Muscle of arm (tissue), 12 donors: ENCODE results near the gene PCDH15. TPM values are rescaled to one million over a fixed set of nuclear protein-coding genes. Genes with fewer than 3 reads are reported as not detected.
"Not testable (repeated sequence)": the region's sequence is repeated elsewhere in the genome, so short reads cannot be mapped to it uniquely, and the experiment has no call there.

ENCODE experiments used
- DNase-seq: peaks from one replicate; pipeline ENCODE4 v3.0.0-alpha.2; 2013
- polyA plus RNA-seq, 12 donors: library from polyadenylated mRNA; unstranded; fragments of 120-200 nt; gene quantifications; one replicate each; pipeline ENCODE4 v1.2.1, GENCODE V29; 2013; ENCODE audit not compliant: insufficient read length in 12 of 12

PCDH15 gene
- polyA plus RNA-seq, 12 donors = 0.10 to 1.5 (median 0.37) TPM; not detected in 2

GRCh38 chr10:54559498-54559897 is 241.5 kb downstream of the PCDH15 start:
- no peak for DNase-seq

- DNase-seq = no peak
Observed at GRCh38 chr10:54554028-54554427, 247.0 kb downstream of the PCDH15 start.

GRCh38 chr10:54550016-54550415 is 251.0 kb downstream of the PCDH15 start:
- DNase-seq = no peak

- DNase-seq = no peak
Observed at GRCh38 chr10:54531296-54531695, 269.7 kb downstream of the PCDH15 start.

- DNase-seq = no peak
Observed at GRCh38 chr10:54530299-54530698, 270.7 kb downstream of the PCDH15 start.

- no peak for DNase-seq
Observed at GRCh38 chr10:54525816-54526215, 275.2 kb downstream of the PCDH15 start.

GRCh38 chr10:54515244-54515643 is 285.8 kb downstream of the PCDH15 start:
- DNase-seq = not testable (repeated sequence)

- no peak for DNase-seq
Observed at GRCh38 chr10:54503863-54504262, 297.2 kb downstream of the PCDH15 start.

GRCh38 chr10:54501929-54502328 is 299.1 kb downstream of the PCDH15 start:
- DNase-seq = no peak

GRCh38 chr10:54496852-54497251 is 304.2 kb downstream of the PCDH15 start:
- no peak for DNase-seq

- DNase-seq = no peak
Observed at GRCh38 chr10:54487743-54488142, 313.3 kb downstream of the PCDH15 start.

- DNase-seq = no peak
Observed at GRCh38 chr10:54485971-54486370, 315.1 kb downstream of the PCDH15 start.

- DNase-seq = no peak
Observed at GRCh38 chr10:54484186-54484585, 316.8 kb downstream of the PCDH15 start.

GRCh38 chr10:54478601-54479000 is 322.4 kb downstream of the PCDH15 start:
- peak; percentile 1 for DNase-seq

- DNase-seq = no peak
Observed at GRCh38 chr10:54477738-54478137, 323.3 kb downstream of the PCDH15 start.

GRCh38 chr10:54470324-54470631 is 330.8 kb downstream of the PCDH15 start:
- DNase-seq = no peak

GRCh38 chr10:54469587-54470323 is 331.3 kb downstream of the PCDH15 start:
- DNase-seq = no peak

- no peak for DNase-seq
Observed at GRCh38 chr10:54454271-54454670, 346.8 kb downstream of the PCDH15 start.

GRCh38 chr10:54449056-54449455 is 352.0 kb downstream of the PCDH15 start:
- DNase-seq = no peak

- no peak for DNase-seq
Observed at GRCh38 chr10:54444170-54444569, 356.9 kb downstream of the PCDH15 start.

- no peak for DNase-seq
Observed at GRCh38 chr10:54441275-54441674, 359.8 kb downstream of the PCDH15 start.

- DNase-seq = no peak
Observed at GRCh38 chr10:54434782-54435181, 366.2 kb downstream of the PCDH15 start.

- DNase-seq = no peak
Observed at GRCh38 chr10:54415483-54415882, 385.5 kb downstream of the PCDH15 start.

GRCh38 chr10:54402576-54402975 is 398.5 kb downstream of the PCDH15 start:
- peak; percentile 11 for DNase-seq
